ENCODE measurements around the gene SLCO4A1.

Gene SLCO4A1

DNA sequence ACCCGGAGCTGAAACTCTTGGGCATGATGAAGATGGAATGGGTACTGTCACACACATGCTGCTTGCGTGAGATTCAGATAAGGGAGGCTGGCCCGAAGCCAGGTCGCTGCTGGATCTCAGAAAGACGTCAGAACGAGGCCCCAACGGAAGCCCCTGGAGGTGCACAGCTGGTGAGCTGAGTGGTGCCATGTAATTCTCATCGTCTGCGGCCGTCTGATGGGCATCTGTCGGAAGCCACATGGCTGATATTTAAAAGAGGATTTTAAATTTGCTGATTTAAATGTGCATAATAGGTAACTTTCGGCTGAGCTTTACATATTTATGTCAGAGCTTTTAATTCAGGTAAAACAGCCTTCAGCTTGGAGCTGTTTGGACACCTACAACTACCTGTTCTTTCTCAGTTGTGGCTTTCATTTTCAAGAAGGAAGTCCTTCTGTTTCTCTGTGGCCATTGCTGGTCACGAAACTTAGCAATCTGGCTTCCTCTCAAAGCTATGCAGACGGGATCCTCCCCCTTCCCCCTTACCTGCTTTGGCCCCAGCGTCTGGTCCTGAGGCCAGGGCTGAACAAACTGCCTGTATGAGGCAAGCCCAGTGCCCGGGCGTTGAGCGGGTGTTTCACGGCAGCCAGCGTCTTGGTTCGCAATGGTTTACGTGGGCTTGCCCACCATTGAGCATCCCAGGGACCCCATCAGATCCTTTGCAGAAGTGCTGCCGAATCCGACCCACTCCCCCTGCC is 9.2 kb downstream of the SLCO4A1 start:
- DNase-seq (ENCODE audit: low read depth in 1 of 2, low spot score in 1 of 2): peak; percentile 47 to 55

DNA sequence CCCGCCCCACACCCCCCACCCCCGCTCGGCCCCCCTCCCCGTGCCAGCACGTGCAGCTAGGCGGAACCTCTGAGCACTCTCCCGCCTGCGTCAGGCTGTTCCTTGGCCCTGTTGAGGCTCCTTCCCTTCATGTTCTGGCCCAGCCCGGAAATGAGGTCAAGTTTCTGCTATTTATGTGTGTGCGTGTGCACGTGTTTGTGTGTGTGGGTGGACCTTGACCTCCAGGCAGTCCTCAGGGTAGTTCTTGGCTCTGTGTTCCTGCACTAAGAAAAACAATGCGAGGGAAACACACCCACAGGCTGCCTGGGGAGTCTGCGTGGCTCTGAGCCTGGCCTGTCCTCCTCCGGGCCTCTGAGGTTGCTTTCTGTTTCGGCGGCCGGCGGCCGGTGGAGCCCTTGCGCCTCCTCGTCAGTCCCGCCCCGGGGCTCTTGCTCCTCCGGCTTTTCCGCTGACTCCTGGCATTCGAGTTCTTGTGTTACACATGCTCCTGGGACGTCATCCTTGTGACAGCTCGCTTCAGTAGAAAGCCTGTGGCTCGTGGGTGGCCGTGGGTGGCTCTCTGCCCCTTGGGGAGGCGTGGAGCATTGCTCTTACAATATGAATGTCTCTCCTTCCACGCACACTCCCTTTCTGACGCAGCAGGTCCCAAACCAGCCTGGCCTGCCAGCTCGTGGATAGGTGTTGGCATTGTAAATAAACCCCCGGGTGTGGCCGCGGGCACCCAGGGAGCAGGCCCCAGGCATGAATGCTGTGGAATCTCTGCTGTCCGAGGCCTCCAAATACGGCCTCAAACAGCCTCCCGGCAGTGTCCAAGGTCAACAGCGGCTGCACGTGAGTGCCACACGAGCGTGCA is 10.0 kb downstream of the SLCO4A1 start:
- peak; percentile 13 to 24 for DNase-seq (ENCODE audit: low read depth in 1 of 2, low spot score in 1 of 2)

DNA sequence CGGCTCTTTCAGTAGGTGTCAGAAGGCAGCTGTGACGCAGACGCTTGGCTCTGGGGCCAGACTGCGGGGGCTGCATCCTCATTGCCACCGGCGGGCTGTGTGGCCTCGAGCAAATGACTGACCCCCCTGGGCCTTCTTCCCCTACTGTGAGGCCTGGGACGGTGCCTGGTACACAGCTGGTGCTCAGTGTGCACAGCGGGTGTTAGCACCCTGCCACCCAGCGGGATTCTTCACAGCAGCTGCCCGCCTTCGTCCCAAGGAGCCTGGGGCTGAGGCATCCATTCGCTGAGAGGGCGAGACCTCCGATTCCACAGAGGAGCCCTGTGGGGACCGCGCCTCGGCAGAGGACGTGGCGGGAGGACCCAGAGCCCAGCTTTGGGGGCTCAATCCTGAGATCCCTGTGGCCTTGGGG is 10.6 kb downstream of the SLCO4A1 start:
- no peak for DNase-seq (ENCODE audit: low read depth in 1 of 2, low spot score in 1 of 2)

DNA sequence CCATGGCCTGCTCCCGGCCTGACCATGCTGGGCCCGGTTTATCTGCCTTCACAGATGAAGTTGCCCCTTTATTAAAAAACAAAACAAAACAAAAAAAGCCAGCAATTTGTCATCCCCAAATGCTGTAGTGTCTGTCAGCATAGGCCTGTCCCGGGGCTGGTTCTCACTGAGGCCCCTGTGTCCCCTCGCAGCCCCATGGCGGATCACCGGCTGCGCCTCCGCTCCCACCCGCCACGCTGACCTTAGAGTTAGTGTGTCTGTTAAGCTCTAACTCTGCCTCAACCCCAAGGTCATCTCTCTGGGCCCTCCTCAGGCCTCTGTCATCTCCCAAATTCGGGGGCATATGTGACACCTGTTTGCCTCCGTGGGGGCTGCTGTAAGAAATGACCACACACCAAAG is 11.1 kb downstream of the SLCO4A1 start:
- no peak for DNase-seq (ENCODE audit: low read depth in 1 of 2, low spot score in 1 of 2)

DNA sequence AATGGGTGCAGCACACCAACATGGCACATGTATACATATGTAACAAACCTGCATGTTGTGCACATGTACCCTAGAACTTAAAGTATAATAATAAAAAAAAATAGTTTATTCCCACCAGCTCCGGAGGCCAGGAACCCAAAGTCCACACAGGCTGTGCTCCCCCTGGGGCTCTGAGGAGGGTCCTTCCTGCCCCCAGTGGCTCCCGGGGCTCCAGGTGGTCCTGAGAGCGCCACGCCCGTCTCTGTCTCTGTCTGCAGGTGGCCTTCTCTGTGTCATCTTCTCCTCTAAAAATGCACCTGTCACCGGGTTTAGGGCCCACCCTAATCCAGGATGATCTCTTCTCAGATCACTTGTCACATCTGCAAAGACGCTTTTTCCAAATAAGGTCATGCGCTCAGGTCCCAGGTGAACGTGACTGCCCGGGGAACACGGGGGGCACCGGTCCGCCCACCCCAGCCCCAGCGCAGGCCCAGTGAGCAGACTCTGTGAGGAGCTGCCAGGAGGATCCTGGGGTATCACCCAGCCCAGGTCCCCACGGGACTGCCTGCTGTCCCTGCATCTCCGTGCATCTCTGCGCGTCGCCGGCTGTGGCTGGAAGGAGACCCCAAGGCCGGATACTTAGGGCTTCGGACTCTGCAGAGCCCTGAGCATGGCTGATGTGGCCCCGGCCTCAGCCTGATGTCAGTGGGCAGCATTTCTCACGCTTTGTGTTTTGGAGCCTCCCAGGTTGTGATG is 11.8 kb downstream of the SLCO4A1 start:
- DNase-seq (ENCODE audit: low read depth in 1 of 2, low spot score in 1 of 2): no peak

DNA sequence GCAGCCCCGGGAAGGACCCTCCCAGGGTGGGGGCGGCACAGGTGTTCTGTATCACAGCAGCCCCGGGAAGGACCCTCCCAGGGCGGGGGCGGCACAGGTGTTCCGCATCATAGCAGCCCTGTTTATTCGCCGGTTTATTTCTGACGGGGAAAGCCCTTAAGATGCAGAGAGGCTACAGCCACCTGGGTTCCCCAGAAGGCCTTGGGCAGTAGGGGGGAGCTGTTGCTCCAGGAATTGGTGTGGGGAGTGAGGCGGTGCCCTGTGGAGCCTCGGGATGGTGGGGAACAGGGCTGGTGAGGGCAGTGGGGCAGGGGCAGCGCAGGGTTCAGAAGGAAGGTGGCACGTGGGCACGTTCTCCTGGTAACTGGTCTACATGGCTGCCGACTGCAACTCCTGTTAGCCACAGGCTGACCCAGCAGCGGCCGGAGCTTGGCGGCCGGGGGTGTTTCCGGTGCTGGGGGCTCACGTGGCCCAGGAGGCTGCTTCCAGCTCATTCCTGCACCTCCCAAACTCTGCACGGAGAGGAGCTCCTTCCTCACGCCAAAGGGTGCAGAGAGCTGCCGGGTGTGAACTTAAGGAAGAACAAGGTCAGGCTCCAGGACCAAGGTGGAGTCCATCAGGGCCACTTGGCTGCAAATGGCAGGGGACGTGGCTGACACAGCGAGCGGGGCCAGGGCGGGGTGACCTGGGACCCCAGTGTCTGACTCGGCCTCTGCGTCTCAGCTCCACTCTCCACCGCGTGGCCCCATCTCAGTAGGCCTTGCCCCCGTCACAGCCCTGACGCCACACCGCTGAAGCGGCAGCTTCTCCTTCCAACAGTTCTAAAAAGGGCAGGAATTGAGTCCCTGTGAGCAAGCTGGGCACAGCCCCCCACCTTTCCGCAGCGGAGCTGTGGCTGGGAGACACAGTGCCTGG is 13.2 kb downstream of the SLCO4A1 start:
- DNase-seq (ENCODE audit: low read depth in 1 of 2, low spot score in 1 of 2): no peak

DNA sequence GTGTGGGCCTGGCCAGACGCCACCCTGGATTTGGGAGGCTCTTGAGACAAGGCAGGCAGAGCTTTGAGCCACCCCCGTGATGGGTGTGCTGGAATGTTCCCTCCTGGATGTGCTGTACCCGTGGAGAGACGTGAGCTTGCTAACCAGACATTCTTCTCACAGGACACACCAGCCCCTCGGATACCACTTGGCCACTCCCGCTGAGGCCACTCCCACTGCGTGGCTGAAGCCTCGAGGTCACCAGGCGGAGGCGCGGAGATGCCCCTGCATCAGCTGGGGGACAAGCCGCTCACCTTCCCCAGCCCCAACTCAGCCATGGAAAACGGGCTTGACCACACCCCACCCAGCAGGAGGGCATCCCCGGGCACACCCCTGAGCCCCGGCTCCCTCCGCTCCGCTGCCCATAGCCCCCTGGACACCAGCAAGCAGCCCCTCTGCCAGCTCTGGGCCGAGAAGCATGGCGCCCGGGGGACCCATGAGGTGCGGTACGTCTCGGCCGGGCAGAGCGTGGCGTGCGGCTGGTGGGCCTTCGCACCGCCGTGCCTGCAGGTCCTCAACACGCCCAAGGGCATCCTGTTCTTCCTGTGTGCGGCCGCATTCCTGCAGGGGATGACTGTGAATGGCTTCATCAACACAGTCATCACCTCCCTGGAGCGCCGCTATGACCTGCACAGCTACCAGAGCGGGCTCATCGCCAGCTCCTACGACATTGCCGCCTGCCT is 14.1 kb downstream of the SLCO4A1 start:
- no peak for DNase-seq (ENCODE audit: low read depth in 1 of 2, low spot score in 1 of 2)

DNA sequence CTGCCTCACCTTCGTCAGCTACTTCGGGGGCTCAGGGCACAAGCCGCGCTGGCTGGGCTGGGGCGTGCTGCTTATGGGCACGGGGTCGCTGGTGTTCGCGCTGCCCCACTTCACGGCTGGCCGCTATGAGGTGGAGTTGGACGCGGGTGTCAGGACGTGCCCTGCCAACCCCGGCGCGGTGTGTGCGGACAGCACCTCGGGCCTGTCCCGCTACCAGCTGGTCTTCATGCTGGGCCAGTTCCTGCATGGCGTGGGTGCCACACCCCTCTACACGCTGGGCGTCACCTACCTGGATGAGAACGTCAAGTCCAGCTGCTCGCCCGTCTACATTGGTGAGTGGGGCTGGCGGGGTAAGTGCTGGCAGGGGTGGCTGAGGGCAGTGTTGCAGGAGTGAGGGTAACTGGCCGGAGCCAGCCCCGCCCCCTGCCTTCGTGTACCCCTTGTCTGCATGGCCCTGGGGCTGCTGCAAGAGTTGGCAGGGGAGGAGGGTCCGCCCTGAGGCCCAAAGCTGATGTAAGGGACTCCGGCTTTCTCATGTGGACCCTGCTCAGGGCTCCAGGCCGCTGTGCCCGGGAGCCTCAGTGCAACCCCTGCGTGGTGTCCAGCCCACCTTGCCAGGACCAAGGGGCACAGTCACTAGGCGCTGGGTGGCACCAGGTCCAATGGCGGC is 14.8 kb downstream of the SLCO4A1 start:
- DNase-seq (ENCODE audit: low read depth in 1 of 2, low spot score in 1 of 2): no peak

DNA sequence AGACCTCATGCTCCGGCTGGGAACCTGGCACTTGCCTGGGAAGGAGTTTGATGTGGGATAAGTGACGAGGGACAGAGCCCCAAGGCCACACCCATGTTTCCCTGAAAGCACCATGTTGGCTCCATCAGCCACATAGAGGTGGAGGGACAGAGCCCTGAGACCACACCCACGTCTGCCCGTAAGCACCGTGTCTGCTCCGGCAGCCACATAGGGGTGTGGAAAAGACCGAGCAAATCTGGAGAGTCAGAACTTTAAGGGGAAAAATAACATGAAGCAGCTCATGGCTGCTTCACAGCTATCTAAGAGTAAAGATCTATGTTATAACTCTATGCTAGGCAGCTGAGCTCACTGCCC is 15.3 kb downstream of the SLCO4A1 start:
- DNase-seq (ENCODE audit: low read depth in 1 of 2, low spot score in 1 of 2): no peak

DNA sequence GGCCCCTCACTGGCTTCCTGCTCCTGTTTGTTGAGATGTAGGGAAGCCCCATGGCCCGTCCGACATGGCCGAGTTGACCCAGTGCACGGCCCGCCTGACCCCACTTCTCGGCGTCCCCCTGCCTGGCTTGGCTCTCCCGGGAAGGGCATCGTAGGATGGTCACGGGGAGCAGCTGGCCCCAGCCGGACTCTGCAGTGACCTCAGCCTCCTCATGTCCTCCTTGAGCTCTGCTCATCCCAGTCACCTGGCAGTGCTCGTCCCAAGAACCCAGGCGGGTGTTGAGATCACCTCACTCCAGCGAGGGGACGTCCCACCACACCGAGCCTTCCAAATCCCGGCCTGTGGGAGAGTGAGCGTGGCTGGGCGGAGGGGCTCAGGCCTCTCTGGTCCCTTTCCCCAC is 15.7 kb downstream of the SLCO4A1 start:
- no peak for DNase-seq (ENCODE audit: low read depth in 1 of 2, low spot score in 1 of 2)

DNA sequence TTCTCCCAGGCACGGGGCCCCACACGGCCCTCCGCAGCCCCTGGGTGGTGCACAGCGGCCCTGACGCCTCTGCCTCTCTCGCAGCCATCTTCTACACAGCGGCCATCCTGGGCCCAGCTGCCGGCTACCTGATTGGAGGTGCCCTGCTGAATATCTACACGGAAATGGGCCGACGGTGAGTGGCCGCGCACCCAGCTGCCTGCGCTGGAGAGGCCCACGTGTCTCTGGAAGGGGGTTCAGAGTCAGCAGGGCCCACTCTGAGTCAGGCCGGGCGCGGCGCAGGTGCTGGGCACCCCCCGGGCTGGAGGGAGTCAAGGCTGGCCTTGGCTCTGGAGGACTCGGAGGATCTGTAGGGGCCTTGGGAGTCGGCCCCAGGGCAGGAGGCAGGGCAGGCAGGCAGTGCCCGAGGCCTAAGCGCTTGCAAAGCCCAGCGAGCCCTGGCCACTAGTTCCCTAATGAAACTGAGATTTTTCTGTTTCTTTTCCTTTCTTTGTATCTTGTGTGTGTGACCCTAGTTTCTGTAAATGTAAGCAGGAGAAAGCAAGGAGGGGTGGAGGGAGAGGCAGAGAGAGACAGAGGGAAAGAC is 16.4 kb downstream of the SLCO4A1 start:
- no peak for DNase-seq (ENCODE audit: low read depth in 1 of 2, low spot score in 1 of 2)

DNA sequence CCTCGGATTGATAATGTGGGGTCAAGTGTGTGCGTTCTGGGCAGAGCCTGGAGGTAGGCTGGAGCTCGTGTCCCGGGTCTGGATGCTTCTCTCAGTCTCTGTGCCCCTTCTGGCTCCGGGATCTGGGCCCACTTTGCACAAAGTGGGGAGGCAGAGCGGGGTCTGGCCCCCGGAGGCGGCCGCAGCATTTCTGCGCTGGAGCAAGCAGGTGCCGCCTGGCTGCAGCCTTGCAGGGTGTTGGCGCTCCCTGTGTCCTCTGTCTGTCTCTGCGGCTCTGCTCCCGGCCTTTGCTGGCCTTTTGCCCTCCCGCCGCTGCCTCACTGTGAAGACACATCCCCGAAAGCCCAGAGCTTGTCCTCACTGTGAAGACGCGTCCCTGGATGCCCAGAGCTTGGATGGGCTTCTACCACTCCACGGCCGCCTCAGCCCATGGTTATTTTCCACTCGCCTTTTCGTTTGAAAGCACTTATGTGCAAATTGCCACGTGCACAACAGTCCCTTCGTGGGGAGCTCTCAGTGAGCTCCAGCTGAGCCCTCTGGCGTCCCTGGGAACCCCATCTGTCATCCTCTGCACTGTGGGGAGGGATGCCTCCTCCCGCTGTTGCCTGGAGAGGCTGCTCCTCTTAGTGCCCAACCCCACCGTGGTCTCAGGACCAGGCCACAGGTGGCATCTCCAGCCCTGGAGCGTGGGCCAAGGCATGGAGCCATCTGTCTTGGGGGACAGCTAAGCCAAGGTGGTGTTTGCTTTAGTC is 17.4 kb downstream of the SLCO4A1 start:
- DNase-seq (ENCODE audit: low read depth in 1 of 2, low spot score in 1 of 2): no peak

DNA sequence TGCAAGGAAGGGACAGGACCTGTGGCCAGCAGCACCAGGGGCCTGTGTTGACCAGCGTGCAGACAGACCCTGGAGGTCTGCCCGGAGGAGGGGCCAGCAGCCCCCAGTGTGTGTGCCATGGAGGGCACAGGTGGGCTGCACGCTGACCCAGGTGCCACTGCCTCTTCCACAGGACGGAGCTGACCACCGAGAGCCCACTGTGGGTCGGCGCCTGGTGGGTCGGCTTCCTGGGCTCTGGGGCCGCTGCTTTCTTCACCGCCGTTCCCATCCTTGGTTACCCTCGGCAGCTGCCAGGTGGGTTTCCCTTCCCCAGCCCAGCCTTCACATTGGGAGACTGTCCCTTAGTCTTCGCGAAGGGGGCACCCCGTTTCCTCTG is 17.9 kb downstream of the SLCO4A1 start:
- no peak for DNase-seq (ENCODE audit: low read depth in 1 of 2, low spot score in 1 of 2)

DNA sequence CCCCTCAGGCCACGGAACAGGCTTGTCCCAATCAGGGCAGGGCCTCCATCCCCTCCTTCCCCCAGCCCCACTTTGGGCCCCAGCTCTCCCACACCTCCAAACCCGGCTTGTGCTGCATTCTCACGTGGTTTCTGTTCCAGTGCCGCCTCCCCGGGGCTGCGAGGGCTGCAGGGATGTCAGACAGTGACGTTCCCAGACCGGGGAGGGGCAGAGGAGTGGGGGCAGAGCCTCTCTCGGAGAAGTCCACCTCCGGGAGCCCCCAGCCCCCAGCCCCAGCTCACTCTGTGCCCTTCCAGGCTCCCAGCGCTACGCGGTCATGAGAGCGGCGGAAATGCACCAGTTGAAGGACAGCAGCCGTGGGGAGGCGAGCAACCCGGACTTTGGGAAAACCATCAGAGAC is 18.5 kb downstream of the SLCO4A1 start:
- no peak for DNase-seq (ENCODE audit: low read depth in 1 of 2, low spot score in 1 of 2)

DNA sequence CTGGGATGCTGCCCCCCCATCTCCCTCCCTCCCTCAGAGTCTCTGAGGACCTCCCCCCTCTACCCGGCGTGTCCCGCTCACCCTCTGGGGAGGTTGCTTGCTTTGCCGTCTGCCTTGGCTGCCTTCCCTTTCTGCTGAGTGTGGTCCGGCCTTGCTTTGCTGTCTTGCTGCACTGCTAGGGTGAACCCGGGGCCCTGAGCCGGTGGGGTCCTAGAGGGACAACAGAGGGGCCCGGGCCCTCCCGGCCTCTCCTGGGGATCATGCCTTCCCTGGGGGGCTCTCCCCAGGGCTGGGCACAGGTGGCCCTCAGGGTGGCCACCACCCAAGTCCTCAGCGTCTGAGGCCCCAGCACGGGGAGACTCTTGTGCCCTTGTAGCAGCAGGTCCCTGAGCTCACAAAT is 19.3 kb downstream of the SLCO4A1 start:
- DNase-seq (ENCODE audit: low read depth in 1 of 2, low spot score in 1 of 2): no peak

DNA sequence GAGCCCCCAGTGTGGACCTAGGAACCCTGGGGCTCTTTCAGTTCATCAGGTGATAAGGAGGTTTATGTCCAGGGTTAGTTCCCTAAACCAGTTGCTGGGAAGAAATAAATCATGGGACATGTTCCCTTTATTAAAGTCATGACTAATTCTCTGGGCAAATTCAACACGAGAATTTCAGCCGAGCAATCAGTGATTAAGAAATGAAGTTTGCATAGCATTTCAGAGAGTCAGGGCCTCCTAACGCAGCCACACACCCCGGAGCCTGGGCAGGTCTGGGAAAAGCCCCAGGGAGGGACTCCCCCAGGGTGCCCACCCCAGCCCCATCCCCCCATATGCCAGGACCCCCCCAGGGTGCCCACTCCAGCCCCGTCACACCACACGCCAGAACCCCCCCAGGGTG is 20.1 kb downstream of the SLCO4A1 start:
- DNase-seq (ENCODE audit: low read depth in 1 of 2, low spot score in 1 of 2): no peak

DNA sequence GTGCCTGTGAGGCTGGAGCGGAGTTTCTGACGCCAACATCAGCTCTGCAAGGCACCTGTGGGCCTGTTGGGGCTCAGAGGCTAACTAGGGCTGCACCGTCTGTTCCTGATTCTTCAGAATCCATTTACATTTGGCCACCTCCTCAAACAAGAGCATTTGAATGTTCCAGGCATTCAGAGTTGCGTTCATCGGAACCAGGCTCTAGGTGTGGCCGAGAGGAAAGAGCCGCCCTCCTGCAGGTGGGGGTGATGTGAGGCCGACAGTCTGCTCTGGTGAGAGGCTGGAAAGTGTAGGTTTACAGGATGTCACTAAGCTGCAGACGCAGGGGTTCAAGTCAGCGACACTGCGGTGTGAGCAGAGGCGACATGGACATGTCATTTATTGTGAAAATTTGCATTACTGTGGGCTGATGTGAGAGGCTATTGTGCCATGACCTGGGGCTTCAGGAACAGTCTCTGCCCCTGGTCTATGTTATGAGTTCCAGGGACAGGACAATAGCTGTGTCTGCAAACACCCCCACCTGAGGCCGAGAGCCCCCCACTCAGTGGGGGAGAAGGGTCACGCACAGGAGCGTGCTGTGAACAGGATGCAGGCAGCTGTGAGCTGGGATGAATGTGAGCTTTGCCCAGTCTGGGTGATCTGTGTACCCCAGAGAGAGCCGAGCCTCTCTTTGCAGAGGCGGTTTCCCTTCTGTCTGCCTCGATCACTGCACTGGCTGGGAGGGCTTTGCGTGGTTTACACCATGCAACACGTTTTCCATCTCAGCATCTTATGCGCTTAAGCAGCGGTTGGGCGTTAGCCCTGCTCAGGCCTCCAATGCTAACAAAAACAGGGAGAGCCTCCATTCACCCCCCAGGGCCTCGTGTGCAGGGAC is 21.1 kb downstream of the SLCO4A1 start:
- no peak for DNase-seq (ENCODE audit: low read depth in 1 of 2, low spot score in 1 of 2)

Data from activated CD4-positive, alpha-beta T cell treated with anti-CD3 and anti-CD28 coated beads, Interleukin-2, amount 50 U/mL, for 24 hours (primary cell).